ENCODE results near the gene RBBP5. TPM values are rescaled to one million over a fixed set of nuclear protein-coding genes. Genes with fewer than 3 reads are reported as not detected.

Gene RBBP5
- total RNA-seq, 1 experiment from 2014 or later = 17.3 TPM

GRCh38 chr1:205095422-205095821 is 26.4 kb downstream of the RBBP5 start:
- Mint-ChIP-seq H3K4me1 (no peaks in the 10 kb centered on the region), H3K27me3 (ENCODE audit: low read depth) (no peaks in the 10 kb centered on the region), H3K36me3 (ENCODE audit: insufficient read depth in 1 of 3, low read depth in 3 of 3) (peaks cover 29 to 88% (median 77%) of the 10 kb centered on the region in 3 experiments), H3K27ac (no peak overlapping the region), H3K4me3 (no peak overlapping the region), H3K9me3 (no peaks in the 10 kb centered on the region)
- Histone ChIP-seq H3K27ac (ENCODE audit: insufficient read length, low read depth, low read length) (no peak overlapping the region), H2AK5ac (ENCODE audit: insufficient read length, low read length) (no peak overlapping the region), H4K5ac (ENCODE audit: insufficient read length, low read depth, low read length) (no peak overlapping the region), H3K9ac (ENCODE audit: extremely low read depth, insufficient read length, low read length) (no peak overlapping the region), H3K4me2 (ENCODE audit: insufficient read depth, insufficient read length, low read length) (no peak overlapping the region), H3K23ac (ENCODE audit: insufficient read length, low read depth, low read length) (no peak overlapping the region), H3K79me1 (ENCODE audit: insufficient read depth, low read depth, low read length, poor library complexity, severe bottlenecking) (no peaks in the 10 kb centered on the region), H3K4me1 (ENCODE audit: insufficient read depth, low read length) (no peaks in the 10 kb centered on the region), H2BK12ac (ENCODE audit: insufficient read length, low read depth, low read length) (no peak overlapping the region), H3K9me3 (ENCODE audit: control insufficient read depth, low read depth, low read length) (no peaks in the 10 kb centered on the region), H2BK20ac (ENCODE audit: low read depth, low read length, poor library complexity, severe bottlenecking) (no peak overlapping the region), H3K56ac (ENCODE audit: insufficient read length, low read depth, low read length) (no peak overlapping the region), H3K79me2 (ENCODE audit: insufficient read depth, low read length) (no peaks in the 10 kb centered on the region), H3K4ac (ENCODE audit: low read depth, low read length) (no peak overlapping the region), H4K91ac (ENCODE audit: insufficient read length, low read depth, low read length) (no peak overlapping the region), H2AFZ (ENCODE audit: low read length) (no peak overlapping the region), H4K20me1 (ENCODE audit: control insufficient read depth, insufficient read depth, insufficient read length) (no peaks in the 10 kb centered on the region), H4K8ac (replicated peaks; ENCODE audit: insufficient read length, low read depth, low read length) (no peak overlapping the region), H2BK15ac (ENCODE audit: low read depth, low read length) (no peak overlapping the region), H3K23me2 (ENCODE audit: insufficient read length, low read depth, low read length, poor library complexity, severe bottlenecking) (no peaks in the 10 kb centered on the region), H3K18ac (ENCODE audit: insufficient read length, low read depth, low read length) (no peak overlapping the region), H3T11ph (ENCODE audit: low read length) (no peak overlapping the region), H2BK5ac (ENCODE audit: insufficient read length, low read length) (no peak overlapping the region), H3K27me3 (ENCODE audit: insufficient read depth, low read length) (no peaks in the 10 kb centered on the region), H3K14ac (ENCODE audit: insufficient read depth, low read length) (no peak overlapping the region), H2BK120ac (ENCODE audit: low read depth, low read length, poor library complexity, severe bottlenecking) (no peak overlapping the region)
- DNase-seq = no peak
- TF ChIP-seq CTCF (conservative IDR thresholded peaks at IDR 0.05) = no peak
